ENCODE data around the gene STAT4. TPM values are rescaled to one million over a fixed set of nuclear protein-coding genes. Genes with fewer than 3 reads are reported as not detected.

Gene STAT4, protein sequence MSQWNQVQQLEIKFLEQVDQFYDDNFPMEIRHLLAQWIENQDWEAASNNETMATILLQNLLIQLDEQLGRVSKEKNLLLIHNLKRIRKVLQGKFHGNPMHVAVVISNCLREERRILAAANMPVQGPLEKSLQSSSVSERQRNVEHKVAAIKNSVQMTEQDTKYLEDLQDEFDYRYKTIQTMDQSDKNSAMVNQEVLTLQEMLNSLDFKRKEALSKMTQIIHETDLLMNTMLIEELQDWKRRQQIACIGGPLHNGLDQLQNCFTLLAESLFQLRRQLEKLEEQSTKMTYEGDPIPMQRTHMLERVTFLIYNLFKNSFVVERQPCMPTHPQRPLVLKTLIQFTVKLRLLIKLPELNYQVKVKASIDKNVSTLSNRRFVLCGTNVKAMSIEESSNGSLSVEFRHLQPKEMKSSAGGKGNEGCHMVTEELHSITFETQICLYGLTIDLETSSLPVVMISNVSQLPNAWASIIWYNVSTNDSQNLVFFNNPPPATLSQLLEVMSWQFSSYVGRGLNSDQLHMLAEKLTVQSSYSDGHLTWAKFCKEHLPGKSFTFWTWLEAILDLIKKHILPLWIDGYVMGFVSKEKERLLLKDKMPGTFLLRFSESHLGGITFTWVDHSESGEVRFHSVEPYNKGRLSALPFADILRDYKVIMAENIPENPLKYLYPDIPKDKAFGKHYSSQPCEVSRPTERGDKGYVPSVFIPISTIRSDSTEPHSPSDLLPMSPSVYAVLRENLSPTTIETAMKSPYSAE
- 10 to 100 TPM in 3 of 9 donors, 1 to 10 TPM in 3, under 1 TPM in 3; 0.32 to 21.5 (median 3.1) TPM for total RNA-seq
- 1 to 10 TPM in 1 of 2 donors, under 1 TPM in 1; 0.53 to 1.1 TPM for polyA plus RNA-seq
- long read RNA-seq, donor 1 = 0 reads
- long read RNA-seq, donor 2 = 0 reads
- long read RNA-seq, donor 3 = 0 reads

DNA sequence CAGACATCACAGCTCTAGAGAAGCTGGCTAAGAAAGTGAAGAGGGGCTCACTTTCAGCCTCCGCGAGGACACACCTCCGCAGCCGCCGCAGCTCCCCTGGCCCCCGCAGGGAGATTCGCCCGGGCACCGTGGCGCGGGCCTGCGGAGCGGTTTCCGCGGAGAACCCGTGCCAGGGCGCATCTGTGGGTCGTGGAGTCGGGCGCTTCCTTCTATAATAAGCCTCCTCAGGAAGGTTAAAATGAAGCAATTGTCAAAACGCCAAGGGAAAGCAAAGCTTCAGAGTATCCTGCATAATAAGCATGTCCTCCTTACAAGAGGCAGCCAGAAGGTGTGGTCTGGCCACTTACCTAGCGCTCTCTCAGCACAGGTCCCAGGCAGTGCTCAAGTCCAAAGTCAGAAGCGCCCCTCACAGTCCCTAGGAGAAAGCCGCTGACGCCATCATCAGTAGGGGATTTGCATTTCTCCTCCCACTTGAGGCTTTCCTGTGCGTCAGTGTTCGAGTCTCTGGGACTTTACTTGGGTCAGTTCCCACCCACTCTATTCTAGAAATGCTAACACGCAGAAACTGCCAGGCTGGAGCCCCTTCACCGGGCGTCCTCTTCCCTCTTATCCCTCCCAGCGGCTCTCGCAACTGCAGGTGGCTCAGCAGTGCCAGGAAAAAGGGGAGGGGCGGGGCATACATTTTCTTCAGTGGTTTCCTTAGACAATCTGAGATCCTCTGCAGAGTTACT, at the start of gene STAT4:
Gene STAT4 (minus strand): TSS at position 395 of the 731 bp plus-strand sequence. CDS start 2,791 bp downstream, outside the sequence.
- Histone ChIP-seq H3K9me3 (no peaks in the 10 kb centered on the region), H3K36me3 (peaks cover 0 to 4% (median 0%) of the 10 kb centered on the region in 9 donors), H3K27me3 (no peaks in the 10 kb centered on the region), H3K4me1 (peaks cover 0 to 17% (median 2%) of the 10 kb centered on the region in 12 donors), H3K27ac (peak within 1 kb of the TSS in 4 of 12 donors; percentile 40 to 83 (median 58)), H3K4me3 (peak within 1 kb of the TSS; percentile 19 to 70 (median 54))
- intact Hi-C loops (cut with DNase I) = loop anchor here in 3 of 10 donors (5.0 to 10.0 kb wide), 2 partner anchors 98 to 376 kb away; no protein-coding TSS in a partner anchor
- no peak for TF ChIP-seq POLR2A (IDR thresholded peaks at IDR 0.05)
- TF ChIP-seq, protein P1, sequence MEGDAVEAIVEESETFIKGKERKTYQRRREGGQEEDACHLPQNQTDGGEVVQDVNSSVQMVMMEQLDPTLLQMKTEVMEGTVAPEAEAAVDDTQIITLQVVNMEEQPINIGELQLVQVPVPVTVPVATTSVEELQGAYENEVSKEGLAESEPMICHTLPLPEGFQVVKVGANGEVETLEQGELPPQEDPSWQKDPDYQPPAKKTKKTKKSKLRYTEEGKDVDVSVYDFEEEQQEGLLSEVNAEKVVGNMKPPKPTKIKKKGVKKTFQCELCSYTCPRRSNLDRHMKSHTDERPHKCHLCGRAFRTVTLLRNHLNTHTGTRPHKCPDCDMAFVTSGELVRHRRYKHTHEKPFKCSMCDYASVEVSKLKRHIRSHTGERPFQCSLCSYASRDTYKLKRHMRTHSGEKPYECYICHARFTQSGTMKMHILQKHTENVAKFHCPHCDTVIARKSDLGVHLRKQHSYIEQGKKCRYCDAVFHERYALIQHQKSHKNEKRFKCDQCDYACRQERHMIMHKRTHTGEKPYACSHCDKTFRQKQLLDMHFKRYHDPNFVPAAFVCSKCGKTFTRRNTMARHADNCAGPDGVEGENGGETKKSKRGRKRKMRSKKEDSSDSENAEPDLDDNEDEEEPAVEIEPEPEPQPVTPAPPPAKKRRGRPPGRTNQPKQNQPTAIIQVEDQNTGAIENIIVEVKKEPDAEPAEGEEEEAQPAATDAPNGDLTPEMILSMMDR (IDR thresholded peaks at IDR 0.05) = no peak
- ATAC-seq = peak; percentile 49 to 81 (median 65)
- DNase-seq = peak; percentile 36 to 69 (median 42)
- 3 to 8% (median 5%) methylated on average over 25 to 33 of the region's 33 CpGs for whole genome bisulfite sequencing, 4 donors

DNA sequence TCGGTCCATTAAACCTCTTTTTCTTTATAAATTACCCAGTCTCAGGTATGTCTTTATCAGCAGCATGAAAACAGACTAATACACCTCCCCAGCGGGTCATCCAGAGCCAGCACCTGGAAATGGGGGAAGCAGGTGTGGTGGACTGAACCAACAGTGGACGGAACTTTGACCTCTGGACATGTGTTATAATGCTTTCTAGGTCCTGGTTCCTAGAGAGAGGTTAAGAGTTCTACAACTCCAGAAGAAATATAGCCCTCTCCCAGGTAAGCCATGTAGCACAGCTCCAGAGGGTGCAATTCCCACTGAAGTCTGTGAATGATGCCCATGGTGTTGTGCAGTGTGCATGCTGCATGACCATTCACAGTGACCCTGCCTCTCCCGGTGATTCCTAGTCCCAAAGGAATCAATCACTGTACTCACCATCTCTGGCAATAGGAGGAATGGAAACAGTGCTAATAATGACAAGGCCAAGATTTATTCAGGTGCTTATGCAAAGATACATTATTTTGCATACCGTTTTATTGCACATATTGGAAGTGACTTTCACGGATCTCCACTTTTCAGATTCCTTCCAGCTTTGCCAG, 49.2 kb upstream of the STAT4 start:
- intact Hi-C loops (cut with DNase I) = no loop called here

DNA sequence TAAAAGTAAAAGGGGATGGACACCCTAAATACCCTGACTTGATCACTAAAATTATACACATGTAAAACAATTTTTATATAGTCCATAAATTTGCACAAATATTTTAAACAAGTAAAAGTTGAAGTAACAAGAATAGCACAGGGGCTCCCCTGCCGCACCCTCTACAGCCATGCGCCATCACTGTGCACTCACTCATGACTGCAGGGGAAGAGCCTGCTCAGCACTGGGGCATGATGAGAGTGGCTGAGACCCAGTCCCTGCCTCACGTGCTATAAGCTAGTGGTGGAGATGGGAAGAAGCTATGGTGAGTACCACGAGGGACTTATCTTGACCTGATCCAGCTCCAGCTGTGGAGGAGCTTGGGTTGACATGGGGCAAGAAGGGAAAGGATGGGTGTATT, 47.5 kb upstream of the STAT4 start:
- Histone ChIP-seq H3K9me3 (peaks cover 0 to 12% (median 0%) of the 10 kb centered on the region in 12 donors), H3K27me3 (no peaks in the 10 kb centered on the region), H3K4me3 (no peak overlapping the region), H3K36me3 (no peaks in the 10 kb centered on the region), H3K4me1 (peaks cover 0 to 30% (median 0%) of the 10 kb centered on the region in 12 donors), H3K27ac (no peak overlapping the region)
- DNase-seq = no peak
- intact Hi-C loops (cut with DNase I) = no loop called here
- 89 to 96% (median 95%) methylated on average over 4 of the region's 4 CpGs for WGBS, 4 donors
- no peak for ATAC-seq
- TF ChIP-seq, protein P1 (IDR thresholded peaks at IDR 0.05) = no peak
- no peak for TF ChIP-seq POLR2A (IDR thresholded peaks at IDR 0.05)

More for the DNA sequence above, 49.2 kb upstream of the STAT4 start:
- Histone ChIP-seq H3K27me3 (no peaks in the 10 kb centered on the region), H3K4me1 (peaks cover 0 to 34% (median 0%) of the 10 kb centered on the region in 12 donors), H3K36me3 (no peaks in the 10 kb centered on the region), H3K27ac (no peak overlapping the region), H3K9me3 (peaks cover 0 to 15% (median 0%) of the 10 kb centered on the region in 12 donors), H3K4me3 (no peak overlapping the region)
- WGBS, 4 donors = 94 to 96% (median 95%) methylated on average over 6 of the region's 6 CpGs
- ATAC-seq (no peak), DNase-seq (no peak)
- TF ChIP-seq, protein P1 (IDR thresholded peaks at IDR 0.05) = no peak
- TF ChIP-seq POLR2A (IDR thresholded peaks at IDR 0.05) = no peak

All from heart left ventricle (tissue), 16 donors.